Neutrophil (primary cell): Measurements from ENCODE around the gene TRPM1.

Experiments
- H3K27ac ChIP-seq: fragments of 200-600 bp; sonication (generic); 2 replicates; pipeline ENCODE4 v1.5.1; 2016; ENCODE audit warnings: mild to moderate bottlenecking, moderate library complexity
- H3K27me3 ChIP-seq: fragments of 200-600 bp; sonication (generic); 2 replicates; pipeline ENCODE4 v1.6.0; 2016; ENCODE audit warnings: mild to moderate bottlenecking
- H3K36me3 ChIP-seq: fragments of 200-600 bp; sonication (generic); 2 replicates; pipeline ENCODE4 v1.5.1; 2017
- H3K4me1 ChIP-seq, 2 experiments: fragments of 200-600 bp in 1 of 2; sonication (generic) in 1 of 2; 1 replicate in 1 of 2; 2 replicates in 1 of 2; pipeline versions ENCODE4 v1.5.1 to v1.6.1; 2013 to 2016; ENCODE audit warnings: low read depth in 1 of 2, low read length in 1 of 2, mild to moderate bottlenecking in 1 of 2, moderate library complexity in 1 of 2; ENCODE audit not compliant: control insufficient read depth in 1 of 2, insufficient read depth in 1 of 2
- H3K4me3 ChIP-seq, 2 experiments: fragments of 200-600 bp in 1 of 2; sonication (generic) in 1 of 2; 1 replicate in 1 of 2; 2 replicates in 1 of 2; pipeline ENCODE4 v1.5.1; 2013 to 2016; ENCODE audit warnings: low read depth in 1 of 2, low read length in 1 of 2, mild to moderate bottlenecking in 1 of 2, moderate library complexity in 1 of 2
- H3K9me3 ChIP-seq: fragments of 200-600 bp; sonication (generic); 2 replicates; pipeline ENCODE4 v1.5.1; 2016
- TF ChIP-seq, protein P1 (sequence below): fragments of 200-600 bp; sonication (generic); IDR thresholded peaks from 2 replicates; pipeline ENCODE4 v1.5.1; 2016; ENCODE audit warnings: antibody characterized with exemption

The TRPM1 gene

DNA sequence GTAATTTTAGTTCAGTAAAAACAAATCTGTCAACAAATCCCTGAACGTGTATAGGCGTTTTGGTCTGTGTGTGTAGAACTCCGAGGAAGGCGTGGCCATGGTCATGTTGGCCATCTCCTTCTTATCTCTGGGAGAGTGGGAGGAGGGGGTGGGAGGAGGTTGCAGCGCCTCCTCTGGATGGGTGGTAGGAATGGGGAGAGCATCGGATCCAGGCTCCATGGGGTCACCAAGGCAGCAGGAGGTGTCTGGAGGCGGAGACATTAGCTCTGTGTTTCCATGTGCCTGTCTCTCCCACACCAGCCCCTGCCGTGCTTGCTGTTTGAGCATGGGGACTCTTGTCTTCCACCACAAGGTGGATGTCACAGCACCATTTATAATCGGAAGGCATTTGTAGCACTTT is 34.5 kb upstream of the TRPM1 start:
- Histone ChIP-seq H3K27me3 (no peaks in the 10 kb centered on the region), H3K27ac (no peak overlapping the region), H3K36me3 (no peaks in the 10 kb centered on the region), H3K4me3 (no peak overlapping the region), H3K4me1 (no peaks in the 10 kb centered on the region), H3K9me3 (no peaks in the 10 kb centered on the region)
- TF ChIP-seq, protein P1, sequence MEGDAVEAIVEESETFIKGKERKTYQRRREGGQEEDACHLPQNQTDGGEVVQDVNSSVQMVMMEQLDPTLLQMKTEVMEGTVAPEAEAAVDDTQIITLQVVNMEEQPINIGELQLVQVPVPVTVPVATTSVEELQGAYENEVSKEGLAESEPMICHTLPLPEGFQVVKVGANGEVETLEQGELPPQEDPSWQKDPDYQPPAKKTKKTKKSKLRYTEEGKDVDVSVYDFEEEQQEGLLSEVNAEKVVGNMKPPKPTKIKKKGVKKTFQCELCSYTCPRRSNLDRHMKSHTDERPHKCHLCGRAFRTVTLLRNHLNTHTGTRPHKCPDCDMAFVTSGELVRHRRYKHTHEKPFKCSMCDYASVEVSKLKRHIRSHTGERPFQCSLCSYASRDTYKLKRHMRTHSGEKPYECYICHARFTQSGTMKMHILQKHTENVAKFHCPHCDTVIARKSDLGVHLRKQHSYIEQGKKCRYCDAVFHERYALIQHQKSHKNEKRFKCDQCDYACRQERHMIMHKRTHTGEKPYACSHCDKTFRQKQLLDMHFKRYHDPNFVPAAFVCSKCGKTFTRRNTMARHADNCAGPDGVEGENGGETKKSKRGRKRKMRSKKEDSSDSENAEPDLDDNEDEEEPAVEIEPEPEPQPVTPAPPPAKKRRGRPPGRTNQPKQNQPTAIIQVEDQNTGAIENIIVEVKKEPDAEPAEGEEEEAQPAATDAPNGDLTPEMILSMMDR = no peak

- TF ChIP-seq, protein P1 = no peak
- Histone ChIP-seq H3K4me1 (no peaks in the 10 kb centered on the region), H3K9me3 (no peaks in the 10 kb centered on the region), H3K27me3 (no peaks in the 10 kb centered on the region), H3K27ac (no peak overlapping the region), H3K36me3 (no peaks in the 10 kb centered on the region), H3K4me3 (no peak overlapping the region)
Measured at GRCh38 chr15:31135523-31135922, 34.0 kb upstream of the TRPM1 start.

DNA sequence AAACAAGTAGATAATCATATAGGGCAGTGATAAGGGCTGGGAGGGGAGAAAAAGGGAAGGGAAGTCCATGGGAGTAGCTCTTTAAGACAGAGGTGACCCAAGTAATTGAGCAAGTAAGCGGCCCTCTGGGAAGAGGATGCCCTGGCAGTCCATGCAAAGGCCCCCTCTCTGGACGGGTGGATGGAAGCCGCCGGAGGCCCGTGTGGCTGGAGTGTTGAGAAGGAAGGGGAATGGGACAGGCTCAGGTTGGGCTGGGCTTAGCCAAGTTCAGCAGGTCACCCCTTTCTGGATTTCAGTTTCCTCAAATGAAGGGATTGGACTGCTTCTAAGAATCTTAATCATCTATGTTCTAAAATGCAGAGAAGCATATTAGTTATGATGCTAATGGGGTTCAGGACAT is 32.4 kb upstream of the TRPM1 start:
- Histone ChIP-seq H3K27ac (no peak overlapping the region), H3K9me3 (no peaks in the 10 kb centered on the region), H3K4me3 (no peak overlapping the region), H3K4me1 (peaks cover 0 to 9% of the 10 kb centered on the region in 2 experiments), H3K36me3 (no peaks in the 10 kb centered on the region), H3K27me3 (no peaks in the 10 kb centered on the region)
- TF ChIP-seq, protein P1 = no peak

DNA sequence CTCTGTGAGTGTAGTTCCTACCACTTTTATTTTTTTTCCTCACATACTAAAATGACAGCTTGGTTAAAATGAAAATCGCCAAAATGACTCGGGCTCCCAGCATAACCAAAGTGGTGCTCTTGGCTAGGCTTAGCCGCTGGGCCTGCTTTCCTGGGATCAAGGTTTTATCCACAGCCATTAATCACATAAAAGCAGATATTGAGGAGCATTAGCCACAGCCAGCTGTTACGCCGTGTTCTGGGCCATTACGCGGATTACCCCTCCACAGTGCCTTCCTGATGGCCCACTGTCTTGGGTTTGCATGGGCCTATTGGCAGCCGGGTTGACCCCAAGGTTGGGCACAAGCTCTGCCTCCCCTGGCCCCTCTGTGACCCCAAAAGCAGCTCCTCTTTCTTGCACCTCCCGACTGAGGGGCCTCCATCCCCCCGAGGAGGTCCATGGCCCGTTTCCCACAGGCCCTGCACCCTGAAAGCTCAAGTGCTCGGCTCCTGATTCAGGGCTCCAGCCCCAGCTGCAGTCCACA is 30.4 kb upstream of the TRPM1 start:
- no peak overlapping the region for H3K27ac ChIP-seq
- no peaks in the 10 kb centered on the region for H3K36me3 ChIP-seq
- no peaks in the 10 kb centered on the region for H3K9me3 ChIP-seq
- H3K4me1 ChIP-seq = peaks cover 0 to 9% of the 10 kb centered on the region in 2 experiments
- H3K27me3 ChIP-seq = no peaks in the 10 kb centered on the region
- TF ChIP-seq, protein P1 = no peak
- H3K4me3 ChIP-seq = no peak overlapping the region

DNA sequence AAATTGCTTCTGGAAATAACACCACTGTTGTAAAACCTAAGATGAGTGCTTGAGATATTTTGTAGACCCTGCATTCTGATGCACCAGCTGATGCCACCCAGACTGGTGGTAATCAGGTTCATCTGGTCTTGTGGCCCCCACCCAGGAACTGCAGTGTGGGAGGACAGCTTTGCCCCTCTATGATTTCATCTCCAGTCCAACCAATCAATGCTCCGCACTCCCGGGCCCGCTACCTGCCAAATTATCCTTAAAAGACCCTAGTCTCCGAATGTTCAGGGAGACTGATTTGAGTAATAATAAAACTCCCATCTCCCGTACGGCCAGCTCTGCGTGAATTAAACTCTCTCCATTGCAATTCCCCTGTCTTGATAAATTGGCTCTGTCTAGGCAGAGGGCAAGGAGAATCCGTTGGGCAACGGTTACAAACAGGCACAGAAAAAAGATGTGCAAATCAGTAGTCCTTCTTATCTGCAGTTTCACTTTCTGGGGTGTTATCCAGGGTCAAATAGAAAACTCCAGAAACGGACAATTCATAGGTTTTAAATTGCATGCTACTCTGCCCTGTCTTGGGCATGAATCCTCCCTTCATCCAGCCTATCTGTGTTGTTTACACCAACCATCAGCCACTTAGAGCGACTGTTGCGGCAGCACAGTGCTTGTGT is 29.2 kb upstream of the TRPM1 start:
- Histone ChIP-seq H3K4me1 (peaks cover 0 to 9% of the 10 kb centered on the region in 2 experiments), H3K4me3 (no peak overlapping the region), H3K36me3 (no peaks in the 10 kb centered on the region), H3K9me3 (no peaks in the 10 kb centered on the region), H3K27me3 (no peaks in the 10 kb centered on the region), H3K27ac (no peak overlapping the region)
- TF ChIP-seq, protein P1 = no peak
